ENCODE data around the gene LMCD1. TPM values are rescaled to one million over a fixed set of nuclear protein-coding genes. Genes with fewer than 3 reads are reported as not detected.

Gene LMCD1
- total and polyA plus RNA-seq, 2 donors (not counting 1 experiment from before 2014, with no cell fraction given) = 60.1 to 137 TPM

DNA sequence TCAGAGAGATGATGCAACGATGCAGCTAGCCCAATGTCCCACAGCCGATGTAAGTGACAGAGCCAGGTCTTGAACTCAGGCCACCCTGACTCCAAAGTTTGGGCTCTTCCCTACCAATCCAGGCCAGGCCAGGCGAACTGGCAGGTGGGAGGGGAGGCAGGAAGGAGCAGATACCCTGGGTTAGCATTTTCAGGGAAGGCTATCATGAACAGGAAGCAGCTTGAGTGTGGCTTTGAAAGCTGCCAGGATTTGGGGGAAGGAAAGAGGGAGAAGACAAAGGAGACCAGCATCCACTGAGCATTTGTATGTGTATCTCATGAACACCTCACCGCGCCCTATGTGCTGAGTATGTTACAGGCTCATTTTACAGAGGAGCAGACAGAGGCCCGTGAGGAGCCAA is 38.8 kb downstream of the LMCD1 start:
- H4K20me1 ChIP-seq (ENCODE audit: control insufficient read depth, extremely low read depth, insufficient read depth, low read length) = no peaks in the 10 kb centered on the region
- H3K9ac ChIP-seq (ENCODE audit: insufficient read depth, low read length) = no peak overlapping the region
- H3K4me3 ChIP-seq (replicated peaks in 1 of 4; ENCODE audit: control extremely low read depth in 1 of 4, insufficient read depth in 1 of 4, low read depth in 3 of 4, low read length in 4 of 4) = no peak overlapping the region
- H3K4me1 ChIP-seq (ENCODE audit: control insufficient read depth, extremely low read depth, insufficient read depth, low read length) = peaks cover 11% of the 10 kb centered on the region
- no peaks in the 10 kb centered on the region for H3K27me3 ChIP-seq (ENCODE audit: control insufficient read depth, insufficient read depth, low read length)
- no peak for DNase-seq (ENCODE audit: low read depth in 2 of 2)
- TF ChIP-seq EZH2 (IDR thresholded peaks at IDR 0.05; ENCODE audit: low read length, missing control alignments) = no peak
- TF ChIP-seq, protein P1, sequence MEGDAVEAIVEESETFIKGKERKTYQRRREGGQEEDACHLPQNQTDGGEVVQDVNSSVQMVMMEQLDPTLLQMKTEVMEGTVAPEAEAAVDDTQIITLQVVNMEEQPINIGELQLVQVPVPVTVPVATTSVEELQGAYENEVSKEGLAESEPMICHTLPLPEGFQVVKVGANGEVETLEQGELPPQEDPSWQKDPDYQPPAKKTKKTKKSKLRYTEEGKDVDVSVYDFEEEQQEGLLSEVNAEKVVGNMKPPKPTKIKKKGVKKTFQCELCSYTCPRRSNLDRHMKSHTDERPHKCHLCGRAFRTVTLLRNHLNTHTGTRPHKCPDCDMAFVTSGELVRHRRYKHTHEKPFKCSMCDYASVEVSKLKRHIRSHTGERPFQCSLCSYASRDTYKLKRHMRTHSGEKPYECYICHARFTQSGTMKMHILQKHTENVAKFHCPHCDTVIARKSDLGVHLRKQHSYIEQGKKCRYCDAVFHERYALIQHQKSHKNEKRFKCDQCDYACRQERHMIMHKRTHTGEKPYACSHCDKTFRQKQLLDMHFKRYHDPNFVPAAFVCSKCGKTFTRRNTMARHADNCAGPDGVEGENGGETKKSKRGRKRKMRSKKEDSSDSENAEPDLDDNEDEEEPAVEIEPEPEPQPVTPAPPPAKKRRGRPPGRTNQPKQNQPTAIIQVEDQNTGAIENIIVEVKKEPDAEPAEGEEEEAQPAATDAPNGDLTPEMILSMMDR (conservative IDR thresholded peaks at IDR 0.05 in 1 of 2, IDR thresholded peaks at IDR 0.05 in 1 of 2; ENCODE audit: low read depth in 1 of 2, low read length in 2 of 2) = no peak
- H3K4me2 ChIP-seq (ENCODE audit: extremely low read depth, insufficient read depth, low read length) = no peak overlapping the region
- H3K27ac ChIP-seq (ENCODE audit: insufficient read depth, low read length) = no peak overlapping the region
- no peak overlapping the region for H2AFZ ChIP-seq (ENCODE audit: low read length)
- H3K79me2 ChIP-seq (ENCODE audit: control insufficient read depth, insufficient read depth, low read length) = no peaks in the 10 kb centered on the region
- H3K36me3 ChIP-seq (ENCODE audit: control insufficient read depth, insufficient read depth, low read length) = peaks cover 2% of the 10 kb centered on the region
- H3K9me3 ChIP-seq (ENCODE audit: control insufficient read depth, insufficient read depth, low read depth, low read length) = no peaks in the 10 kb centered on the region

DNA sequence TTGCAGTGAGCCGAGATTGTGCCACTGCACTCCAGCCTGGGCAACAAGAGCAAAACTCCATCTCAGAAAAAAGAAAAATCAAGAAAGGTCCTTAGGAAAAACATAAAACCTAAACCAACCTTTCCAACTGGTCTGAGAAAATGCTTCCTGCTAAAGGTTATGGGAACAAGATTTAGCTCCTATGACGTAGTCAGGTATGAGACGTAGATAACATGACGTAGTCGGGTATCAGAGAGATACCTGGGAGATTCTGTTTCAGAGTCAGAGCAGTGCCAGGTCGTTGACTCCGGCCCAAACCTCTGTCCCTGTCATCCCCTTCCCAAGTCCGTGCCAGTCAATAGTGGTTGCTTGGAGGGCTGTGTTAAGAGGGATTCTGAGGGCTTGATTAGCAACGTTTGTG is 39.9 kb downstream of the LMCD1 start:
- Histone ChIP-seq H3K79me2 (ENCODE audit: control insufficient read depth, insufficient read depth, low read length) (no peaks in the 10 kb centered on the region), H3K9ac (ENCODE audit: insufficient read depth, low read length) (no peak overlapping the region), H3K4me2 (ENCODE audit: extremely low read depth, insufficient read depth, low read length) (no peak overlapping the region), H2AFZ (ENCODE audit: low read length) (no peak overlapping the region), H3K27ac (ENCODE audit: insufficient read depth, low read length) (no peak overlapping the region), H3K4me3 (replicated peaks in 1 of 4; ENCODE audit: control extremely low read depth in 1 of 4, insufficient read depth in 1 of 4, low read depth in 3 of 4, low read length in 4 of 4) (no peak overlapping the region), H3K27me3 (ENCODE audit: control insufficient read depth, insufficient read depth, low read length) (no peaks in the 10 kb centered on the region), H4K20me1 (ENCODE audit: control insufficient read depth, extremely low read depth, insufficient read depth, low read length) (no peaks in the 10 kb centered on the region), H3K4me1 (ENCODE audit: control insufficient read depth, extremely low read depth, insufficient read depth, low read length) (peaks cover 6% of the 10 kb centered on the region), H3K9me3 (ENCODE audit: control insufficient read depth, insufficient read depth, low read depth, low read length) (no peaks in the 10 kb centered on the region), H3K36me3 (ENCODE audit: control insufficient read depth, insufficient read depth, low read length) (peaks cover 2% of the 10 kb centered on the region)
- no peak for DNase-seq (ENCODE audit: low read depth in 2 of 2)
- TF ChIP-seq, protein P1 (conservative IDR thresholded peaks at IDR 0.05 in 1 of 2, IDR thresholded peaks at IDR 0.05 in 1 of 2; ENCODE audit: low read depth in 1 of 2, low read length in 2 of 2) = no peak
- no peak for TF ChIP-seq EZH2 (IDR thresholded peaks at IDR 0.05; ENCODE audit: low read length, missing control alignments)

DNA sequence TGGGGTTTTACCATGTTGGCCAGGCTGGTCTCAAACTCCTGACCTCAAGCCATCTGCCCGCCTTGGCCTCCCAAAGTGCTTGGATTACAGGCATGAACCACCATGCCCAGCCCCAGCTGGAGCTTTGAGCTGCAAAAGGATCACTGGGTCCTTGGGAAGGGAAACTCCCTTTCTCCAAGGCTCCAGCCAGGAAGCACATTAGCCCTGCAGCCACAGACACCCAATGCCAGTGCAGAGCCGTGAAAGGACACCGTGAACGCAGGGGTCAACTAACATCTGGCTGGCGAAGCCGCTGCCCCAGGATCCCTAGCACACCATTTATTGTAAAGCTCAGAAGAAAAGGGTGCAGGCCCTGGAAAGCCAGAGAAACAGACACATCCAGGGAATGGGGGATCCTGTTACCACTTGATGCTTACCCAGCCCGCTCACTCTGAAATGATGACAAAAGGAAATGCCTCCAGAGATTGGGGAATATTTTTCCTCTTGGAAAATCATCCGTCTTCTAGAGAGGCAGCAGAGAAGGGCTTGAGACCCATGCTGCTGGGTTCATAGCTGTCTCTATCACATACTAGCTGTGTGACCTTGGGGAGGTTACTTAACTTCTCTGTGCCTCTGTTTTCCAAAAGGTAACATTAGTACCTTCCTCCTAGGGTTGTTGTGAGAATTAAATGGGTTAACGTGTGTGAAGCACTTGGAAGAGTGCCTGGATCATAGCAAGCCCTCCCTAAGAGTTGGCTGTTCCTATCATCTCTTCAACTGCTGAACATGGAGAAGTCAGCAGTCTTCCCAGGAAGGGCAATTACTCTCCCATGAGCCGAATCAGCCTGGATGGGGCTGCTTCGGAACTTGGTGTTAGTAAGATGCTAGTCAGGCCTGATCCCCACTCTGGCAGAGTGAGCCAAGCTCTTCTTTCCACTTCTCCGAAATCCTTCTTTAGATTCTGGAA is 40.8 kb downstream of the LMCD1 start:
- no peak overlapping the region for H3K4me2 ChIP-seq (ENCODE audit: extremely low read depth, insufficient read depth, low read length)
- H2AFZ ChIP-seq (ENCODE audit: low read length) = no peak overlapping the region
- H3K9ac ChIP-seq (ENCODE audit: insufficient read depth, low read length) = no peak overlapping the region
- no peaks in the 10 kb centered on the region for H3K79me2 ChIP-seq (ENCODE audit: control insufficient read depth, insufficient read depth, low read length)
- H3K9me3 ChIP-seq (ENCODE audit: control insufficient read depth, insufficient read depth, low read depth, low read length) = no peaks in the 10 kb centered on the region
- no peaks in the 10 kb centered on the region for H3K27me3 ChIP-seq (ENCODE audit: control insufficient read depth, insufficient read depth, low read length)
- H3K4me3 ChIP-seq (replicated peaks in 1 of 4; ENCODE audit: control extremely low read depth in 1 of 4, insufficient read depth in 1 of 4, low read depth in 3 of 4, low read length in 4 of 4) = no peak overlapping the region
- H3K36me3 ChIP-seq (ENCODE audit: control insufficient read depth, insufficient read depth, low read length) = peaks cover 2% of the 10 kb centered on the region
- no peaks in the 10 kb centered on the region for H4K20me1 ChIP-seq (ENCODE audit: control insufficient read depth, extremely low read depth, insufficient read depth, low read length)
- TF ChIP-seq EZH2 (IDR thresholded peaks at IDR 0.05; ENCODE audit: low read length, missing control alignments) = no peak
- TF ChIP-seq, protein P1 (conservative IDR thresholded peaks at IDR 0.05 in 1 of 2, IDR thresholded peaks at IDR 0.05 in 1 of 2; ENCODE audit: low read depth in 1 of 2, low read length in 2 of 2) = no peak
- no peak for DNase-seq (ENCODE audit: low read depth in 2 of 2)
- peaks cover 6% of the 10 kb centered on the region for H3K4me1 ChIP-seq (ENCODE audit: control insufficient read depth, extremely low read depth, insufficient read depth, low read length)
- no peak overlapping the region for H3K27ac ChIP-seq (ENCODE audit: insufficient read depth, low read length)
